GM19372 (cell line): ENCODE measurements around the gene ACTN1.

Experiments used
- ATAC-seq: cut with Tn5 transposase; IDR thresholded peaks from one replicate; pipeline ENCODE4 v1.9.1; 2021; ENCODE audit warnings: mild to moderate bottlenecking, low read depth, moderate library complexity; ENCODE audit not compliant: unreplicated experiment

The ACTN1 gene

GRCh38 chr14:68894802-68895703, 84.0 kb downstream of the ACTN1 start:
- no peak for ATAC-seq

DNA sequence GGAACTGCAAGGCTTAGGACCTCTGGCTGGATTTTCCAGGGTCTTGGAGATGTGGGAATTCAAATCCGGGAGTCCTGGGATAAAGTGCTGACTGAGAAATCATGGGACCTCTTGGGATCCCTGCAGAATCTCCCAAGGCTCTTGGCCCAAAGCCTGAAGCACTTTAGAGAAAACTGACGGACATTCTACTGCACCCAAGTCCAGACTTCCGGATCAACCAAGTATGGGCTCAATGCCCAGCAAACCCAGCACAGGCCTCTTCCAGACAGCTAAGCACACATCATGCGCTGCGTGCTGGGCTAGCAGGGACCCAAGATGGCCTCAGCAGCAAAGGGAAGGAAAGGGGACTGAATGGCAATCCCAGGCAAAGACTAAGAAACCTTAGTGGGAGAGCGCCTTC, 85.0 kb downstream of the ACTN1 start:
- ATAC-seq, result no peak

GRCh38 chr14:68893566-68893965, 85.5 kb downstream of the ACTN1 start:
- no peak for ATAC-seq

GRCh38 chr14:68892961-68893360, 86.1 kb downstream of the ACTN1 start:
- ATAC-seq, result no peak

- no peak for ATAC-seq
Measured at GRCh38 chr14:68891851-68892660, 87.0 kb downstream of the ACTN1 start.

DNA sequence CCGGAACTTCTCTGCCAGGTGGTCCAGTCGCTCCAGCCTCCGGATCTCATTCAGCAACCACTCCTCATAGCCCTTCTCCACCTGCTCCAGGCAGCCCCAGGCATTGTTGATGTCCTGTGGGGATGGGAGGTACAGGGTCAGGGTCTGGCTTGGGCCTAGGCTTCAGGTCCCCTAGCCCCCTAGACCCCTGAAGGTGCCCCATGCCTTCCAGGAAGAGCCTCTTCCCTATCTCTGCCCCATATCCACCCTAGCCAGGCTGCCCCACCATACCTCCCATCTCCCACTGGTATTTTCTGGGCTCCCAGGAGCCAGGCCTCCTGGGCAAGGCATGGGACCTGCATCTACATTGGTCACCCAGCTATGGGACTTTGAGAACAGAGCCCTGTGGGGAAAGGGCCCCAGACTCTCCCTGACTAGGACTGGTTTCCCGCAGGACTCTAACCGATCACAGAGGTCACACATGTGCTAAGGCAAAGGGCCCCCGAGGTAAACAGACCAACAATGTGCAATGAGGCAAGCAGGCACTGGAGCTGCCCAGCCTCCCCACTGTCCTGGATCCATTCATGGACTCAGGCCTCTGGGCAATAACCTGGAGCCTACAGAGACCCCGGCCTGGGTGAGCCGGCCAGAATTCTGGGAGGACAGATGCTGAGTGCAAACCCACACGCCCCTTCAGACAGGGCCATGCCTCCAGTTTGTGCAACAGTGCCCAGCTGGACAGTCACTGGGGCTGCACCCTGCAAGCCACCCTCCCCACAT, 88.8 kb downstream of the ACTN1 start:
- no peak for ATAC-seq

- ATAC-seq, result no peak
Measured at GRCh38 chr14:68888883-68889282, 90.2 kb downstream of the ACTN1 start.

- no peak for ATAC-seq
Measured at GRCh38 chr14:68888025-68888850, 90.9 kb downstream of the ACTN1 start.

GRCh38 chr14:68886109-68886434, 93.0 kb downstream of the ACTN1 start:
- ATAC-seq, result no peak

DNA sequence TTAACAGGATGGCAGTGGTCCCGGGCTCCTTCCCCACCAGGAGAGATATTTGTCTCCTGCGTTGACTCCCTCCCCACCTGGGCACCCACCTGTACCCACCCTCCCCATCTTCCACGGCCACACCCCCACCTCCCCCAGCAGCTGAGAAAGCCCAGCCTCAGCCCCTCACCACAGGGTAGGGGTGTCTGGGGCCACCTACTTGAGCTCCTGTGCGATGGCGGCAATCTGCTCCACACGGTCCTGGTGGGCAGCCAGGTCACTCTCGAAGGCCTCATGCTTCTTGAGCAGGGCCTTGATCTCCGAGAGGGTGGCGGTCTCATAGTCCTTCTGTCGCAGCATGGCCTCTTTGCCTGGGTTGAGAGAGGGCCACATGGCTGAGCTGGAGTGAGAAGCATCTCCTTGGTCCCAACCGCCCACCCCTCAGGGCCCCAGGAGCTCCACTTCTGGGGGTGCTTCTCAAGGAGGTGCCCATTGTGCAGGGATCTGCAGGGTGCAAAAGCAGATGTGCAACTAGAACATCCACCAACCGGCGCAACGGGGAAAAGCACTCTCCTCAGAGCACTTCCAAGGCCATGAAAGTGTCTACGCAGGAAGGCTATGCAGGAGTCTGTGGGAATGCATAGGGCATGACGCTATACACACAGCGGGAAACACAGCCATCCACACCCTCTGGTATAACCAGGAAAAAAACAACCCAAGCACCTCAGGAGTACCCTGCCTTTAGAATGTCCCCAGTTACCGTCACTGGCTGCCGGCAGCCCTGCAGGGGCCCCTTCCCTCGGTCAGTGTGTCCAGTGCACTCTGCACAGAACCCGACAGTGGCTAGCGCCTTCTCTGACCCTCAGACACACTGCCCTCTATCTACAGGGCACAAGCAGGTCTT, 93.6 kb downstream of the ACTN1 start:
- no peak for ATAC-seq

GRCh38 chr14:68884031-68885030, 94.8 kb downstream of the ACTN1 start:
- no peak for ATAC-seq

DNA sequence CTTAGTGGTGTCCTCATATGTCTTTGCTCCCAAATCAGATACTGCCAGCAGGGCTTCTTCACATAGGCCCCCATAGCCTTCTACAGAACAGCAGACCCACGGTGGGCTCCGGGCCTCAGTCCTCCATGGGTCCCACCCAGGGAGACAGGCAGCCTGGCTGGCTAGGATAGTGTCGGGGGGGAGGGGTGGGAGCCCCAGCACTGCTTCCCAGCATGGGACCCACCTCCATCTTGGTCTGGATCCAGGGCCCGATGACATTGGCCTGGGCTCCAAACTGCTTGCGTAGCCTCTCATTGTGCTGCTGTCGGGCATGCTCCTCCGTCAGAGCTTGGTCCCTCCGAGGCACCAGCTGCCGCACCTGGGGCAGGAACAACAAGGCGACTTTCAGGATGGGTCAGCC, 96.9 kb downstream of the ACTN1 start:
- ATAC-seq, result no peak

GRCh38 chr14:68881396-68881795, 97.7 kb downstream of the ACTN1 start:
- ATAC-seq, result no peak

GRCh38 chr14:68880581-68881105, 98.5 kb downstream of the ACTN1 start:
- no peak for ATAC-seq

DNA sequence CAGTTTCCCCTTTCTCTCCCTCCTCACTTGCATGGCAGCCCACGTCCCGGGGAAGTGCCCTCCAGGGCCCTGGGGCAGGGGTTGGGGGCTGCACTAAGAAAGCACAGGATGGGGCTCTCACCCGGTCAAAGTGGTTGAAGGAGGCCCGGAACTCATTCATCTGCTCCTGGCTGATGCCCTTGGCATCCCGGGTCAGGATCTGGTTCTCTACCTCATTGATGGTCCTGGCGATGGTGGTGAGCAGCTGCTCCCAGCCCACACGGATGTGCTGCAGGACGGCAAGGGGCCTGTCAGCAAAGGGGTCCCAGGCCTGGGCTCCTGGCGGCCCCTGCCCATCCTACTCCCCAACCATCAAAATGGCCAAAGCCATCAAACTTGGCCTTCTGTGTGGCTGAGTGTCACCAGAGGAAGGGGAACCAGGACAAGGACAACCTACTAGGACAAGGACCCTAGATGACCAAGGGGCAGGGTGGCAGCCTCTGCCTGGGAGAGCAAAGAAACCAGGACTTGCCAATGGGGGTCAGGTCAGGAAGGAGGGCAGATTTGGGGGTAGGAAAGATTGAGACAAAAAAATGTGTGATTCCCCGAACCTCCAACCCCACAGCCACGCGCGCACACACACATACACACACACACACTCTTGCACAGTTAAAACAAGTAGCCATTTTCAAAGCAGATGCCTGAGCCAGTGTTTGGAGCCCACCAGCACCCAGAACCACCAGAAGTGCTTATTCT, 99.1 kb downstream of the ACTN1 start:
- no peak for ATAC-seq

DNA sequence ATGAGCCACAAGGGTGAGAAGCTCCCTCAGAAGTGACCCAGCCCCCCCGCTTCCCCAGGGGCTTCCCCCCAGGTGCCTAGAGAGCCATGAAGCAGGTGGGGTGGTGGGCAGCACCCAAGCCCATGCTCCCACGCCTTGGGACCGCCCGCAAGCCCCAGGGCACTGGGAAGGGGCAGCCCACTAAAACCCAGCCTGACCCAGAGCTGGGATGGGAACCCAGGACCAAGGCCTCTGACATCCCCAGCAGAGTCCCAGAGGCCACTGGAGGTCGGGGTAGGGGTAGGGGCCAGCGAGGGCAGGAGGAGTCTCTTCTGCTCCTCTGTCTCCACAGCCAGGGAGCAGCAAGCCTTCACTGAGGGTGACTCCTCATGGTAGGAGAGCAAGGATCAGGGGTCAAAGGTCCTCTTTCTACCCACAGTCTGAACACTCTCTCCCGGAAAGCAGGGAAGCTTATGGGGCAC, 99.8 kb downstream of the ACTN1 start:
- no peak for ATAC-seq

DNA sequence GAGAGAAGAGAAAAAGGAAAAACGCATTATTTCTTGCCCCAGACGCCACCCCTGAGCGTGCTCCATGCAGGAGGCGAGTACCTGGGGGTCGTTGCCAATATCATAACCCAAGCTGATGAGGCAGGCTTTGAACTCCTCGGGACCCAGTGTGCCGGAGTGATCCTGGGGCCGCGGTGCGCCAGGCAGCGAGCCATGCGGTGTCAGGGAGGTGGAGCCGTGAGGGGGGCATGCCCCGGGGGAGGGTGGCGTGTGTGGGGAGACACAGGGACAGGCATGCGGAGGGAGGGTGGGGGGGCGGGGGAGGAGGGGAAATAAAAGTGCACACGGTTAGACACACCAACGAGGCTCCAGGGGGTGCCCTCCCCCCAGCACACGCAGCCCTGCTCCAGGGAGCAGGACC, 100.2 kb downstream of the ACTN1 start:
- no peak for ATAC-seq
